AG20443 (cell line): Measurements from ENCODE around the gene ANKRD24.
"Not testable (repeated sequence)": the region's sequence is repeated elsewhere in the genome, so short reads cannot be mapped to it uniquely, and the experiment has no call there.

ENCODE experiments used
- DNase-seq: peaks from one replicate; pipeline ENCODE4 v3.0.0; 2012; ENCODE audit warnings: low spot score, mixed read lengths

The ANKRD24 gene

GRCh38 chr19:4197625-4198466 lies 15.4 kb downstream of the ANKRD24 start:
- peak; percentile 39 for DNase-seq

- no peak for DNase-seq
Observed at GRCh38 chr19:4198467-4199126, 16.1 kb downstream of the ANKRD24 start.

GRCh38 chr19:4199699-4200293 lies 17.3 kb downstream of the ANKRD24 start:
- no peak for DNase-seq

- DNase-seq: no peak
Observed at GRCh38 chr19:4200940-4201542, 18.6 kb downstream of the ANKRD24 start.

- DNase-seq: no peak
Observed at GRCh38 chr19:4201798-4202197, 19.3 kb downstream of the ANKRD24 start.

- DNase-seq: peak; percentile 41
Observed at GRCh38 chr19:4206818-4207484, 24.5 kb downstream of the ANKRD24 start.

- DNase-seq: peak; percentile 54
Observed at GRCh38 chr19:4208385-4209094, 26.1 kb downstream of the ANKRD24 start.

- DNase-seq: no peak
Observed at GRCh38 chr19:4210166-4210731, 27.8 kb downstream of the ANKRD24 start.

- DNase-seq: no peak
Observed at GRCh38 chr19:4213116-4213515, 30.6 kb downstream of the ANKRD24 start.

- no peak for DNase-seq
Observed at GRCh38 chr19:4215807-4216206, 33.3 kb downstream of the ANKRD24 start.

GRCh38 chr19:4216846-4217245 lies 34.4 kb downstream of the ANKRD24 start:
- no peak for DNase-seq

GRCh38 chr19:4217429-4218264 lies 35.2 kb downstream of the ANKRD24 start:
- peak; percentile 6 for DNase-seq

- not testable (repeated sequence) for DNase-seq
Observed at GRCh38 chr19:4218523-4218922, 36.0 kb downstream of the ANKRD24 start.

GRCh38 chr19:4220188-4220587 lies 37.7 kb downstream of the ANKRD24 start:
- peak; percentile 2 for DNase-seq

GRCh38 chr19:4224470-4224869 lies 42.0 kb downstream of the ANKRD24 start:
- peak; percentile 14 for DNase-seq

- no peak for DNase-seq
Observed at GRCh38 chr19:4225885-4226284, 43.4 kb downstream of the ANKRD24 start.

GRCh38 chr19:4227771-4228170 lies 45.3 kb downstream of the ANKRD24 start:
- no peak for DNase-seq

GRCh38 chr19:4228765-4229178 lies 46.3 kb downstream of the ANKRD24 start:
- no peak for DNase-seq

GRCh38 chr19:4229179-4229931 lies 46.9 kb downstream of the ANKRD24 start, which contains the start of gene EBI3:
Gene EBI3, plus strand, starts transcription at chr19:4229523. Its CDS starts 28 bp downstream, at chr19:4229551.
- peak; percentile 11 for DNase-seq
